ENCODE measurements around the gene WDR90.

WDR90 gene

GRCh38 chr16:609984-610383 is 39.2 kb upstream of the WDR90 start:
- DNase-seq (ENCODE audit: insufficient read length, low spot score) (no peak), FAIRE-seq (no peak)
- no peak for TF ChIP-seq CTCF (IDR thresholded peaks at IDR 0.05; ENCODE audit: insufficient read depth, missing control alignments)

GRCh38 chr16:610513-611381 is 38.4 kb upstream of the WDR90 start:
- FAIRE-seq: no peak

GRCh38 chr16:615122-615521 is 34.0 kb upstream of the WDR90 start:
- DNase-seq (ENCODE audit: insufficient read length, low spot score) (no peak), FAIRE-seq (no peak)
- TF ChIP-seq CTCF (IDR thresholded peaks at IDR 0.05; ENCODE audit: insufficient read depth, missing control alignments): no peak

More at GRCh38 chr16:610513-611381, 38.4 kb upstream of the WDR90 start:
- DNase-seq (ENCODE audit: insufficient read length, low spot score): peak; percentile 95
- TF ChIP-seq CTCF (IDR thresholded peaks at IDR 0.05; ENCODE audit: insufficient read depth, missing control alignments): peak; percentile 49

DNA sequence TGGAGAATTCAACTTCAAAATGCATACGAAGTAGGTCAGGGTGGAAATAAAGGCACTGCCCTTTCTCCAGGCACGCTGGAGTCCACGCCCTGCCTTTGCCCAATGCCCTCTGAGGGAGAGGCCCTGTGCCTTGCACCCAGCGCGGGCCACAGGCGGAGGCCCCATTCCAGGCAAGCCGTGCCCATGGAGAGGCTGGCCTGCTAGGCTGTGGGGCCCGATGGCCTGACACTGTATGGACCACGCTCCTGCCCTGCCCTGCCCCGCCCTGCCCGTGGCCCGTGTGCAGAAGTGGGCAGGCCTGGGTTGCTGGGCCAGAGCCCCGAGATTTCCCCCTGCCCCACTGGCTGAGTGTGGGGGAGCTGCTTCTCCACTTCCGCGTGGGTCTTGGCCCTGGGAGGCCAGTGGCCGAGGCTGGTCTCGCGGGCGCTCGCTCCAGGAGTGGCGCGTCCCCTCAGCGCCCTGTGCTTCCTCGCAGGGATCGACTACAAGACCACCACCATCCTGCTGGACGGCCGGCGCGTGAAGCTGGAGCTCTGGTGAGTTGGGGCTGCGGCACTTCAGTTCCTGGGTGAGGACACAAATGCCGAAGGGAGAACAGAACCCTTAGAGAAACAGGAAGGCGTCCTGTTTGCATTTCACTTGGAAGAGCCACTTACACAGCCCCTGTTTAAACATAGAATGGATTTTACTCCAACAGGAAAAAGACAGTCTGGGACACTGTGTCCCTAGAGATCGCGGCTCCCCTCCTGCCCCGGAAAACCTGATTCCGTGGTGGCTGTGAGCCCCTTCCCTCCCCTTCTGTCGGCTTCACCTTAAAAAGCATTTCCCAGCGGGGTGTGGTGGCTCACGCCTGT is 32.2 kb upstream of the WDR90 start:
- DNase-seq (ENCODE audit: insufficient read length, low spot score) (no peak), FAIRE-seq (no peak)
- no peak for TF ChIP-seq CTCF (IDR thresholded peaks at IDR 0.05; ENCODE audit: insufficient read depth, missing control alignments)

GRCh38 chr16:617855-618254 is 31.3 kb upstream of the WDR90 start:
- FAIRE-seq: no peak
- no peak for TF ChIP-seq CTCF (IDR thresholded peaks at IDR 0.05; ENCODE audit: insufficient read depth, missing control alignments)
- no peak for DNase-seq (ENCODE audit: insufficient read length, low spot score)

- DNase-seq (ENCODE audit: insufficient read length, low spot score): no peak
- TF ChIP-seq CTCF (IDR thresholded peaks at IDR 0.05; ENCODE audit: insufficient read depth, missing control alignments): no peak
- FAIRE-seq: no peak
Measured at GRCh38 chr16:619476-620100, 29.6 kb upstream of the WDR90 start.

Measured in D721Med (cell line).